Stromal cell of bone marrow (primary cell): ENCODE data around the gene NR3C2.

Experiments
- DNase-seq: peaks from one replicate; pipeline ENCODE4 v3.0.0-alpha.2; 2012; ENCODE audit warnings: low read depth

NR3C2 gene

GRCh38 chr4:148076964-148077363 lies 365.2 kb downstream of the NR3C2 start:
- DNase-seq = no peak

GRCh38 chr4:148075438-148075837 lies 366.8 kb downstream of the NR3C2 start:
- no peak for DNase-seq

- no peak for DNase-seq
Measured at GRCh38 chr4:148074462-148074861, 367.8 kb downstream of the NR3C2 start.

- DNase-seq = no peak
Measured at GRCh38 chr4:148073349-148073748, 368.9 kb downstream of the NR3C2 start.

GRCh38 chr4:148072789-148073188 lies 369.4 kb downstream of the NR3C2 start:
- no peak for DNase-seq

- no peak for DNase-seq
Measured at GRCh38 chr4:148071009-148071408, 371.2 kb downstream of the NR3C2 start.

- DNase-seq = no peak
Measured at GRCh38 chr4:148069895-148070178, 372.4 kb downstream of the NR3C2 start.

GRCh38 chr4:148069086-148069894 lies 372.9 kb downstream of the NR3C2 start:
- DNase-seq = no peak

- DNase-seq = no peak
Measured at GRCh38 chr4:148068065-148068911, 373.9 kb downstream of the NR3C2 start.

GRCh38 chr4:148067301-148067916 lies 374.8 kb downstream of the NR3C2 start:
- no peak for DNase-seq

GRCh38 chr4:148065075-148065474 lies 377.1 kb downstream of the NR3C2 start:
- DNase-seq = peak; percentile 50

GRCh38 chr4:148064451-148064850 lies 377.8 kb downstream of the NR3C2 start:
- no peak for DNase-seq

- no peak for DNase-seq
Measured at GRCh38 chr4:148062301-148062950, 379.8 kb downstream of the NR3C2 start.

GRCh38 chr4:148061795-148062194 lies 380.4 kb downstream of the NR3C2 start:
- no peak for DNase-seq

GRCh38 chr4:148061141-148061481 lies 381.1 kb downstream of the NR3C2 start:
- DNase-seq = no peak

- DNase-seq = no peak
Measured at GRCh38 chr4:148060264-148061140, 381.7 kb downstream of the NR3C2 start.

- DNase-seq = no peak
Measured at GRCh38 chr4:148059617-148060180, 382.5 kb downstream of the NR3C2 start.

- no peak for DNase-seq
Measured at GRCh38 chr4:148057984-148058859, 384.0 kb downstream of the NR3C2 start.

GRCh38 chr4:148057516-148057915 lies 384.7 kb downstream of the NR3C2 start:
- no peak for DNase-seq

GRCh38 chr4:148056879-148057278 lies 385.3 kb downstream of the NR3C2 start:
- peak; percentile 21 for DNase-seq
